Lung (tissue), 12 donors: ENCODE data around the gene NOVA2. TPM values are rescaled to one million over a fixed set of nuclear protein-coding genes. Genes with fewer than 3 reads are reported as not detected.

ENCODE experiments used
- ATAC-seq: fragments of 200-7000 bp; cut with Tn5 transposase; one replicate; pipeline ENCODE4 v1.9.1; 2020; ENCODE audit warnings: moderate number of reproducible peaks; ENCODE audit not compliant: insufficient read depth, low FRiP score
- DNase-seq, 3 donors: peaks; one replicate each; pipeline ENCODE4 v3.0.0-alpha.2; 2013 to 2017
- H3K27ac ChIP-seq, 2 donors: one replicate each; pipeline ENCODE4 v1.5.1; 2013; ENCODE audit warnings: mild to moderate bottlenecking in 2 of 2, moderate library complexity in 2 of 2, control low read depth in 1 of 2, inconsistent platforms in 1 of 2, low read depth in 1 of 2, low read length in 1 of 2
- H3K27me3 ChIP-seq, 3 donors: one replicate each; pipeline ENCODE4 v1.5.1; 2013; ENCODE audit warnings: low read length in 2 of 3; ENCODE audit not compliant: control insufficient read depth in 3 of 3, insufficient read depth in 3 of 3
- H3K36me3 ChIP-seq, 4 donors: one replicate each; pipeline ENCODE4 v1.5.1; 2013; ENCODE audit warnings: low read length in 4 of 4, mild to moderate bottlenecking in 1 of 4, moderate library complexity in 1 of 4; ENCODE audit not compliant: control insufficient read depth in 4 of 4, insufficient read depth in 4 of 4
- H3K4me1 ChIP-seq, 5 donors: one replicate each; pipeline ENCODE4 v1.5.1; 2013; ENCODE audit warnings: low read length in 5 of 5, mild to moderate bottlenecking in 2 of 5, moderate library complexity in 1 of 5; ENCODE audit not compliant: control insufficient read depth in 5 of 5, insufficient read depth in 5 of 5
- H3K4me3 ChIP-seq: one replicate; pipeline ENCODE4 v1.5.1; 2013; ENCODE audit warnings: mild to moderate bottlenecking, control low read depth, moderate library complexity
- H3K9ac ChIP-seq, 2 donors: one replicate each; pipeline ENCODE4 v1.5.1; 2013; ENCODE audit warnings: low read length in 2 of 2, control low read depth in 1 of 2; ENCODE audit not compliant: insufficient read depth in 1 of 2
- H3K9me3 ChIP-seq, 4 donors: one replicate each; pipeline ENCODE4 v1.5.1; 2013; ENCODE audit warnings: low read length in 3 of 4, mild to moderate bottlenecking in 1 of 4, moderate library complexity in 1 of 4; ENCODE audit not compliant: control insufficient read depth in 4 of 4, insufficient read depth in 3 of 4
- WGBS, 2 donors: extraction: QIAGEN DNeasy Blood & Tissue Kit; methylation state at CpG; one replicate each; pipeline ENCODE4 v1.1.7; 2013; 5-methylcytosine and 5-hydroxymethylcytosine counted together
- polyA plus RNA-seq, 2 donors: library from polyadenylated mRNA; stranded (reverse); fragments of 200-250 nt; gene quantifications; one replicate each; pipeline ENCODE4 v1.2.1, GENCODE V29; 2013
- total RNA-seq, 2 donors: library from RNA; depleted of rRNA in 1 of 2; stranded (reverse); fragments of >200 nt in 1 of 2; gene quantifications; one replicate each; pipeline ENCODE4 v1.2.1, GENCODE V29; 2014 to 2021
- TF ChIP-seq, protein P1 (sequence below): IDR thresholded peaks from 2 replicates; pipeline ENCODE4 v1.5.1; 2012; ENCODE audit warnings: mild to moderate bottlenecking; ENCODE audit errors: control extremely low read depth, extremely low read depth
- donor health status: control.
- donor health status: control.
- donor health status: Bipolar disorder and iron deficiency.
- donor health status: healthy.
- donor health status: DM: yes; HTN: yes; CAD: no.

The NOVA2 gene
- total and polyA plus RNA-seq, 4 donors: 2.3 to 11.6 (median 4.8) TPM

DNA sequence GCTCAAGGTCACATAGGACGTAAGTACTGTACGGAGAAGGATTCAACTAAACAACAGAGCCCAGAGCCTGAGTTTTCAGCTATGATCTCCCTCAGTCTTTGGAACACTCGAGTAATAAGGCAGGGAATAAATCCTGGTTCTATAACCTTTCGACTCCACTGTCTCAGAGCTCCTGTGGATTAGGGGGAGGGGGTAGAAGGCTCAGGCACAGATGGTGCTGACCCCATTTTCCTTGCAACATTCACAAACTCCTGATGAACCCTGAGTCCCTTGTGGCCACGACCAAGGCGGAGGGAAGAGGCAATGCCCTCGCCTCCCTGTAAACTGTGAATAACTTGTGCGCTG, 21.4 kb downstream of the NOVA2 start:
- ATAC-seq (no peak), DNase-seq (no peak)
- Histone ChIP-seq H3K36me3 (peaks cover 0 to 2% (median 0%) of the 10 kb centered on the region in 4 donors), H3K4me3 (no peak overlapping the region), H3K4me1 (peaks cover 0 to 14% (median 0%) of the 10 kb centered on the region in 5 donors), H3K9me3 (peaks cover 0 to 6% (median 0%) of the 10 kb centered on the region in 4 donors), H3K9ac (no peak overlapping the region), H3K27ac (no peak overlapping the region), H3K27me3 (no peaks in the 10 kb centered on the region)
- TF ChIP-seq, protein P1, sequence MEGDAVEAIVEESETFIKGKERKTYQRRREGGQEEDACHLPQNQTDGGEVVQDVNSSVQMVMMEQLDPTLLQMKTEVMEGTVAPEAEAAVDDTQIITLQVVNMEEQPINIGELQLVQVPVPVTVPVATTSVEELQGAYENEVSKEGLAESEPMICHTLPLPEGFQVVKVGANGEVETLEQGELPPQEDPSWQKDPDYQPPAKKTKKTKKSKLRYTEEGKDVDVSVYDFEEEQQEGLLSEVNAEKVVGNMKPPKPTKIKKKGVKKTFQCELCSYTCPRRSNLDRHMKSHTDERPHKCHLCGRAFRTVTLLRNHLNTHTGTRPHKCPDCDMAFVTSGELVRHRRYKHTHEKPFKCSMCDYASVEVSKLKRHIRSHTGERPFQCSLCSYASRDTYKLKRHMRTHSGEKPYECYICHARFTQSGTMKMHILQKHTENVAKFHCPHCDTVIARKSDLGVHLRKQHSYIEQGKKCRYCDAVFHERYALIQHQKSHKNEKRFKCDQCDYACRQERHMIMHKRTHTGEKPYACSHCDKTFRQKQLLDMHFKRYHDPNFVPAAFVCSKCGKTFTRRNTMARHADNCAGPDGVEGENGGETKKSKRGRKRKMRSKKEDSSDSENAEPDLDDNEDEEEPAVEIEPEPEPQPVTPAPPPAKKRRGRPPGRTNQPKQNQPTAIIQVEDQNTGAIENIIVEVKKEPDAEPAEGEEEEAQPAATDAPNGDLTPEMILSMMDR: no peak
- WGBS, 2 donors: 46 to 55% methylated on average over 8 of the region's 8 CpGs

DNA sequence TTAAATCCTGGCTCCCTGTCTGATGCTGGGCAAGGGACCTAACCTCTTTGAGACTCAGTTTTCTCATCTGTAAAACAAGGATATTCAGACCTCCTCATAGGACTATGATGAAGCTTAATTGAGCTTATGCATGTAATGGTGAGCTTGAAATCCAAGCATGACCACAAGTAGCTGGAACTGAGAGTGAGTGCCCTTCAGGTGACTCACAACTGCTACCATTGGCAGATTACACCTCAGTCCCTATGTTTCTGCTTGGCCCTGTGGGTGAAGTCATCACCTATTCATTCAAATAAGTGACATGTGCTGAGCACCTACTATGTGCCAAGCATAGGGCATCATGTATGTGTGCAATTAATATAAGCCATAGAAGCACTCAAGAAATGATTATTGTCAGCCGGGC, 25.7 kb downstream of the NOVA2 start:
- H3K27ac ChIP-seq: no peak overlapping the region
- peaks cover 0 to 2% (median 0%) of the 10 kb centered on the region in 4 donors for H3K36me3 ChIP-seq
- no peak overlapping the region for H3K9ac ChIP-seq
- ATAC-seq (no peak), DNase-seq (no peak)
- H3K4me3 ChIP-seq: no peak overlapping the region
- no peaks in the 10 kb centered on the region for H3K9me3 ChIP-seq
- TF ChIP-seq, protein P1: no peak
- H3K27me3 ChIP-seq: peaks cover 0 to 3% (median 0%) of the 10 kb centered on the region in 3 donors
- 91 to 95% methylated on average over 1 of the region's 1 CpG for WGBS, 2 donors
- peaks cover 0 to 3% (median 0%) of the 10 kb centered on the region in 5 donors for H3K4me1 ChIP-seq

DNA sequence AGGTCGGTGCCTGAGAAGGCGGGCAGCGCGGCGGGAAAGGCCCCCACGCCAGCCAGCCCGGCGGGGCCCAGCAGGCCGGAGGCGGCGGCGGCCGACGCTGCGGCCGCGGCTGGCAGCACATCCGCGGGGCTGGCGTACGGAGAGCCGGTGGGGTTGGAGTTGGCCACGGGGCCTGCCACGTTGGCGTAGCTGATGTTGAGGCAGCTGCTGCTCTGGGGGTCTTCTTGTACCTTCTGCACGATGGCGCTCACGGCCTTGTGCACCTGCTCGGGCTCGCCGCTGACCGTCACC, 33.2 kb downstream of the NOVA2 start:
- peaks cover 0 to 34% (median 18%) of the 10 kb centered on the region in 3 donors for H3K27me3 ChIP-seq
- no peak overlapping the region for H3K9ac ChIP-seq
- H3K27ac ChIP-seq: no peak overlapping the region
- ATAC-seq (no peak), DNase-seq (no peak)
- peaks cover 0 to 3% (median 0%) of the 10 kb centered on the region in 4 donors for H3K9me3 ChIP-seq
- TF ChIP-seq, protein P1: no peak
- no peak overlapping the region for H3K4me3 ChIP-seq
- 65 to 76% methylated on average over 32 of the region's 32 CpGs for WGBS, 2 donors
- H3K36me3 ChIP-seq: peaks cover 0 to 7% (median 0%) of the 10 kb centered on the region in 4 donors
- H3K4me1 ChIP-seq: peaks cover 0 to 6% (median 0%) of the 10 kb centered on the region in 5 donors
